NT2/D1 (cell line): ENCODE results near the gene STIM2.

Experiments used
- SUZ12 ChIP-seq: IDR thresholded peaks from 2 replicates; pipeline ENCODE4 v1.6.1; 2011; ENCODE audit not compliant: insufficient read length, insufficient read depth; ENCODE audit errors: extremely low read depth
- YY1 ChIP-seq: IDR thresholded peaks from 2 replicates; pipeline ENCODE4 v1.6.1; 2011; ENCODE audit not compliant: insufficient read length, insufficient read depth

DNA sequence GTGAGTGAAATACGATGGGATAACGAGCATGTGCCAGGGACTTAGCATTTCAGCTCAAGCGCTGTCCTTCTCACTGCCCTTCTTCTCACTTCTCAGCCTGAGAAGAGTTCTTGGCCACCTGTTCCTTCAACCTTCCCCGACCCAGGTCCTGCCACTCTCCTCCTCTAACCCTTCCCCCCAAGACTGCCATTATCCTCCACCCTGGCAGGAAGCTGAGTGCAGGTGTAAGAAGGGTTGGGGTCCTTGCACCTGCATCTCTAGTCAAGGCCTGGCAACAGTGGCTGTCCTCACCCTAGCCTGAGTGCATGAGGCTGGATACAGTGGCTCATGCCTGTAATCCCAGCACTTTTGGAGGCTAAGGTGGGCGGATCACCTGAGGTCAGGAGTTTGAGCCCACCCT, 19.9 kb upstream of the STIM2 start:
- TF ChIP-seq YY1: no peak
- no peak for TF ChIP-seq SUZ12
